GM21737 (cell line): ENCODE data around the gene TAS2R16.

Experiments
- ATAC-seq: cut with Tn5 transposase; IDR thresholded peaks from one replicate; pipeline ENCODE4 v1.9.1; 2021; ENCODE audit warnings: mild to moderate bottlenecking, moderate library complexity; ENCODE audit not compliant: unreplicated experiment

TAS2R16 gene, protein sequence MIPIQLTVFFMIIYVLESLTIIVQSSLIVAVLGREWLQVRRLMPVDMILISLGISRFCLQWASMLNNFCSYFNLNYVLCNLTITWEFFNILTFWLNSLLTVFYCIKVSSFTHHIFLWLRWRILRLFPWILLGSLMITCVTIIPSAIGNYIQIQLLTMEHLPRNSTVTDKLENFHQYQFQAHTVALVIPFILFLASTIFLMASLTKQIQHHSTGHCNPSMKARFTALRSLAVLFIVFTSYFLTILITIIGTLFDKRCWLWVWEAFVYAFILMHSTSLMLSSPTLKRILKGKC

DNA sequence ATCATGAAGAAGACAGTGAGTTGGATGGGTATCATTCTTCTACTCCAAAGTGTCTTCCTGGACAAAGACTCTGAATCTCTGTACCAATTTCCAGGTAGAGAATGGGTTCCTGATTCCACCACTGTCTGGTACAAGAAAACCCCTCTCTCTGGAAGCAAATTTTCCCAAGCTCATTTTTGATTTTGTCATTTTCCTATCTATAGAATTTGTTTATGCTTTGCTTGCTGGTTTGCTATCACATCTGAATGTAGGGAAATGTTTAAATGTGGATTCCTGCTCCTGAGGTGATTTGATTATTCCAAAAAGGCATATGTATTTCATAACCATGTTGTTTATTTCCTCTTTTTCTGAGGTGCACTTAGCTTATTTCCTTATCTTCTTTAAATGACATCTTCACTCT is at the start of gene TAS2R16:
Gene TAS2R16 (minus strand): TSS at position 101 of the 400 bp plus-strand sequence. CDS start 66 bp downstream, at position 35.
- ATAC-seq, result no peak

DNA sequence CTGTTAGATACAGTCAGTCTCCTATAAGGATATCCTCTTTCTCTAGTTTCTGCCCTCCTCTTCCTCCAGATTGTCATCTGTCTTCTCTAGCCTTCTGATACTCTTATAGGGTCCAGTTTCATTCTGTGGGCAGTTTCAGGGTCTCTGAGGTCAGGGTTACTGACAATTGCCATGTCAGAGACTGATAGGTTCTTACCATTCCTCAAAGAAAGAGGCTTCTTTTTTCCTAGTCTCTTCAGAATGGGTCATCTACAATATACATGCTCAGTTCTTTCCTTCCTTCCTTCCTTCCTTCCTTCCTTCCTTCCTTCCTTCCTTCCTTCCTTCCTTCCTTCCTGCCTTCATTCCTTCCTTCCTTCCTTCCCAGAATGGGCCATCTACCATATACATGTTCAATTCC is 48.1 kb upstream of the TAS2R16 start:
- ATAC-seq, result no peak

DNA sequence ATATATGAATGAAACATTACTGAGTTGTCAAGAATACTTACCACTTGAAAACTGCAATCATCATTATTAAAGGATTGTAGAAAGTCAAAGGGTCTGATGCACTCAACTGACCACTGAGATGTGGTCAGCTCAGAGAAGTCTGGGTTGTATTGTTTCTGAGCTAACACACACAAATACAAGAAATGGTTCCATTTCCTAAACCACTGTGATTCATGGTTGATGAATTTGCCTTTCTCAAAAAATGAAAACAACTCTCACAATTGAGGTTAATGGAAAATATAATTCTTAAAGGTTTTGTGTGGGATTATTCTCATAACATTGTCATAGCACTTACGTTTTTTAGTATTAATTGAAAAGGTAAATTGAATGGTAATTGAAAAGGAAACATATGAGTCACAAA is 45.6 kb upstream of the TAS2R16 start:
- ATAC-seq, result no peak

DNA sequence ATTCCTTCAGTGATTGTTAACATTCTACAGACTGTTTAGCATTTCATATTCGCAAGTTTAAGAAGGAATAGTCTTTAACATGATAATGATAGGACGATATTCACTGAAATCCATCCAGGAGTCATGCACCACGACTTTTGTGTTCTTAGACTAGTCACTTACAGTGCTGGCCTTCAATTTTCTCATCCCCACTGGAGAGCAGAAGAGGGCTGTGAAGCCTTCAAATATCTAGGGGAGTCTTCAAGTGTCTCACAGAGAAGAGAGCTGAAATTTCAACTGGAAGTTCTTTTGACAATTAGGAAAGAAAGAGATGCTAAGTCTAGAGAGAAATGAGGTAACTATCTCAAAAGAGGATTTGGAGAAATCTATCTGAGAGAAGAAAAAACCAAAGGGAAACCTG is 43.8 kb upstream of the TAS2R16 start:
- no peak for ATAC-seq

DNA sequence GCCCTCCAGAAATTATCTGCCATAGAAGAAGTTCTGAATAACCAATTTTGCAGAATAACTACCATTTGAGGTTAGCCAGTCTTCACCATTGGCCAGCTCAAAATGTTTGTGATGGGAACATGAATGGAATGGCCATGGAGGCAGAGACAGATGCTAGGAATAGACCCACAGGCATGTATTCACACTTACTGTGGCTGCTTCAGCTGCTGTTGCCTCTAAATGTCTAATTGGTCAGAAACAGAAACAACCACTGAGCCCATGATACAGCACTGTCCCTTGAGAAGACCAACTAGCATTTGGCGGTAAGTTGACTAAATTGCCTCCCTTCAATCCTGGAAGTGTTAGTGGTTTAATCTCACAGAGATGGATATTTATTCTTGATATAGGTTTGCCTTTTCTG is 38.6 kb upstream of the TAS2R16 start:
- ATAC-seq, result no peak

DNA sequence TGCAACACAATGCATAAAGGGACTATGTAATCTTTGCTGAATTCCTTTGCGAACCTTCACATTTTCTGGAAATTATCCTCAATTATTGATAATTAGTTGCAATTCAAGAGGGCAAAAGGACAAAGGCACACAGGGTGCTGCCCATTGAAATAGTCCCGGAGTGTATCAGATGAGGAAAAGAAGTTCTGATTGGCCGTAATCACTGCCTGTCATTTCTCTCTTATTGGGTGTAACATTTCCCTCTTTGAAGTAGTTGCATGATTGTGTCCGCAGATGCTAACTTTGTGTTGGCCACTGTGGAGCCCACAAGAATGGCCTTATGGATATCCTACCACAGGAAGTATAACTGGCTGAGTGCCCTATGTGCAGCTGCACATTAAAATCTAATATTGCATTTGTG is 35.1 kb upstream of the TAS2R16 start:
- ATAC-seq, result no peak

DNA sequence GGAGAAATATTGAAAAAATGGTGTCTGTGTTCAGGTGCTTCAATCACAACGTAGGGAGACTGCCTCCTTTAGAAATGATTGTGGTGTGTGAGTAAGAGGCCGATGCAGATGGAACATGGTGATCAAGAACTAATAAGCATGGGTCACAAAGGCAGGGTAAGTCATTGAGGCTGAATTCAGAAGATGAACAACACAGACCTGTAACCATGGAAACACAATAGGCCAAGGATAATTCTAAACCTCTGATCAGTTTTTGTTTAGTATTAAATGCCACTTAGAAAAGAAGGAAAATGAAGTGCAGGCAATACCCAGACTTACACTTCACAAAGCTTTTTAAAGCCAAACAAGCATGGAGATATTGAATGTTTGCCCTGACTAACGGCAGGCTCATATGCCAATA is 32.8 kb upstream of the TAS2R16 start:
- ATAC-seq, result no peak

DNA sequence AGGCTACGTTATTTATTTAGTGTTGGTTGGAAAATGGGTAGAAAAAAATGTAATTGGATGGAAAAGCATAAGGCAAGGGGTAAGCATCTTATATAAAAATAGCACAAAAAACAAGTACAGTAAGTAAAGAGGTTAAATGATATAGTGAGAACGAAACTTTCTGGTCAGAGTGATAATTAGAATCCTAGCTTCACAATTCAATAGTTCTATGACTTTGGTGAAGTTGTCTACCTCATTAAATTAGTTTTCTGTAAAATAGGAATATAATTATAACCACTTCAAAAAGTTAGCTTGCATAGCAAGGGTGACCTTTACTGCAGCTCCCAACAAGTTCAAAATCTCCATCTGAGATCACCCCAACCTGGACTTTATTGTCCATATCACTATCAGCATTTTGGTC is 30.8 kb upstream of the TAS2R16 start:
- ATAC-seq, result no peak

DNA sequence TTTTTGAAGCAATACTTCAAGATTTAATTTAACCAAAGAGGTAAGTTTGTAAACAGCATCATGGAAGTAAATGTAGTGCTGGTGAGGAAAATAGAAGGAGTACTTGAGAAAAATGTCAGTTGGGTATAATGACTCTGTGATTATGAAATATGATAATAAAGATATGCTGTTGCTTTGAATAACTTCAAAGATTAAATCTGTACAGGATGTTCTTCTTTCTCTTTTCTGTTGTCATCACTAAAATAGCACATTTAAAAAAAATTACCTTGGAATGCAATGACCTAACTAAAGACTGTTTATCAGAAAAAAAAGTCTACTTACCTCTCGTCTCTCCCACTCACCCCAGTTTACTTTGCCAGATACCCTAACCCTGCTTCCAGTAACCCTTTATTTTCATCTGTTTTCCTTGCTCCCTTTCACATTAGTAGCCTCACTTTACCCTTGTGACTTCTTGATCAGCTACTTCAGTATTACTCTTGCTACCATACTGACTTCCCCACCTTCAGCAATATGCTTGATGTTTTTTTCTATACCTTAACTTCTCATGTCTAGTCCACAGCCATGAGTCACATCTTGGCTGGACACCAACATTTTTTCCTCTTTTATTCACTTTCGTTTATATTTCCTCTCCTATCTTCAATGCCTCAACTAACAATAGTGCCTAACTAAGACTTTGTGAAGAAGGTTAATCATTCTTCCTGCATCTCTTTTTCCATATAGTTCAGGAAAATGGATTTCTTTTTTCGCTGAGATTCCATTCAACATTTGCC is 29.7 kb upstream of the TAS2R16 start:
- no peak for ATAC-seq

DNA sequence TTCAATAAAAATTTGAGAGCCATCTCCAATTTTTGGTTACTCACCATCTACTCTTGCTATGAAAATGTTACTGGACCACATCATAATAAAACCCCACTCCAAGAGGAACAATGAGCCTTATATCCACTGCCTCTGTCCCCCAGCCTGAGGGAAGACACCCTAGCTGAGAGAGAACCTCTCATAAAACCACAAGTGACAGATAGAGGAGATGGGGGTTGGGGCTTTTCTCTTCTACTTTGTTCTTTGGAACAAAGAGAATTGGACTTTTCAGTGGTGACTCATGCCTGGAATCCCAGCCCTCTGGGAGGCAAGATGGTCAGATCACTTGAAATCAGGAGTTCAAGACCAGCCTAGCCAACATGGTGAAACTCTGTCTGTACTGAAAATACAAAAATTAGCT is 27.6 kb upstream of the TAS2R16 start:
- ATAC-seq, result no peak

DNA sequence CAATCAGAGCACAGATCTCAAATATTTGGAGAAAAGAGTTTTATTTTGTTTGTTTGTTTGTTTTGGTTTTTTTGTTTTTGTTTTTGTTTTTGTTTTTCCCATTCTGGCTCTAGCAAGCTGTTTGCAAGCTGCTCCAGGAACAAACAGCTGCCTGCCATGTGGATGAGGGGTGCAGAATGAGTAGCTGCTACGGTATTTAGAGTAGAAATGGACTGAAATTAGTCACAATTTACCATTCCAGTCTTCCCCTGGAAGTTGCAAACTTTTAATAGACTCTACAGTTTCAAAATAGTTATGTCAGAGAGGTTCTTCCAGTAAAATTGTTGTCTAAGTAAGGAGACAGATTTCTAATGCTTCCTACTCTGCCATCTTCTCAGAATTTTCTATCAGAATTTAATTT is 27.1 kb upstream of the TAS2R16 start:
- no peak for ATAC-seq

DNA sequence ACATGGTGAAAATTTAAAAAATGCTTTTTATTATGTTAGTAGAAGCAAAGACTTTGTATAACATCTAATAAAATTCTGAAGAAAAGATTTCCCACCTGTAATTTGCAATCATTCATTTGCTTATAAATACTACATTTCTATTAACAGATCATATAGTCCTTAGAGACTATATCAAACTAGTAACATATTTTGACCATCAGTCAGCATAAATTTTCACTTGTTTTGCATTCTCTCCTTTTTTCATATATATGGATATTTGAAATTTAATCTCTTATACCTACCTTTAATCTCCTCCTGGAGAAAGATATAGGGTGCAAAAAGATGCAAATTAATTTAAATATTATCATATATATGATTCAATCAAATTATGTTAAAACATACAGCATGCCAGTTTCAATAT is 16.9 kb upstream of the TAS2R16 start:
- ATAC-seq, result no peak

DNA sequence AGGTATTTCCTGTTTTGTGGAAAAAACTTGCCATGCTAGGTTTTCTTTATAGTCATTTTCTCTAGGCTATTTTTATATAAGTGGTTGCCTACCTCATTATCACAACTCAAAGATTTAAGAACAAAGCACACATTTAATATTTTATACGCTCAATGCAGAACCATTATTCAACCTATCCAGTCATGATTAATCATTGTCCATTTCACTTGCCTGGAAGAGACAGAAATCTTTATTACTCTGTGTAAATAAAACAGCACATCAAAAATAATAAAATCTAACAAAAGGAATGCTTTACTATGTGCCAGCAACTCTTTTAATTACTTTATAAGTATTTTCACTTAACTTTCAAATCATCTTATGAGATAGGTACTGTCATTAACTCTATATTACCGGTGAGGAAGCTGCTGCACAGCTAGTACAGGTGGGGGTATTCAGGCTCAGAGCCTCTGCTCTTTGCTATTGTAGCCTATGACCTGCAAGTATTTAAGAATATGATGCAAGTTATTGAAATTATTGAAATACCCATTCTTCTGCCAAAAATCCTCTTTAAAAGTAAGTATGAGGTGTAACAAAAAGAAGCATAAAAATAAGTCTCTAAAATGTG is 16.4 kb upstream of the TAS2R16 start:
- ATAC-seq, result no peak

DNA sequence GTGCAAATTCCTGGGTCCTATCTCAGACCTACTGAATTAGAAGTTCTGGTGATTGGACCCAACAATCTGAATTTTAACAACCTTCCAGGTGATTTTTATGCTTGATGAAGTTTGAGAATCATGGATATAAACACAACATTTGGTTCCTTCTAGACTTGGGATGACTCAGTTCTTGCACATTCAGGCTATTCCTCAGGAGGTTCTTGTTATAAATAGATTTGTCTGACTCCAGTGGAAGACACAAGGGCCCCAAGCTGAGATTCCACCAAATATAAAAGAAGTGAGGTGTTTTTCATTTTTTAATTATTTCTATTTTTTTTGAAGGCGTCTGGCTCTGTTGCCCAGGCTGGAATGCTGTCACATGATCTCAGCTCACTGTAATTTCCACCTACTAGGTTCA is 9.4 kb upstream of the TAS2R16 start:
- ATAC-seq, result no peak

DNA sequence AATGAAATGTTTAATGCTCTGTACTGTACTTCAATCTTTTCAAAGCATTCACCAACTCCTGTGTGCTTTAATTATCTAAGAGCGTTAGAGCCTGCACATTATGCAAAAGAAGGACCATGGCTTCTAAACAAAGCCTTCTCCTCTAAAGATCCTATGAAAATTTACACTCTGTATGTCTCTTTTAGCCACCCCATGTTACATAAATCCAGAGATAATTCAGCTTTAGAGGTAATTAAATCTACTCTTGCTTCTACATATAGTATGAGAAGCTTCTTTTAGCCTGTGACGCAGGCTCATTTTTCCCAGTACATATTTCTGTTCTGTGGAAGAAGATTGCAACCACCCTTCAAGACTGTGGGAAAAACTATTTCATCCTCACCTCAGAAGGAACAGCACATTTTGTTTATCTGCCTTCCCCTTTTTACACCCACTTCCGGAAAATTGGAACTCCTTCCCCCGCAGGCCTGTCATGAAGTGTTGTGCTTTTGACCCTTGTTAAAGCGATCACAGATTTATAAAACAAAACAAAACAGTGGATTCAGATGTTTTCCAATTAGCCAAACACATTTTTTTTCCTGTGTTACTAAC is 8.1 kb upstream of the TAS2R16 start:
- ATAC-seq, result no peak

DNA sequence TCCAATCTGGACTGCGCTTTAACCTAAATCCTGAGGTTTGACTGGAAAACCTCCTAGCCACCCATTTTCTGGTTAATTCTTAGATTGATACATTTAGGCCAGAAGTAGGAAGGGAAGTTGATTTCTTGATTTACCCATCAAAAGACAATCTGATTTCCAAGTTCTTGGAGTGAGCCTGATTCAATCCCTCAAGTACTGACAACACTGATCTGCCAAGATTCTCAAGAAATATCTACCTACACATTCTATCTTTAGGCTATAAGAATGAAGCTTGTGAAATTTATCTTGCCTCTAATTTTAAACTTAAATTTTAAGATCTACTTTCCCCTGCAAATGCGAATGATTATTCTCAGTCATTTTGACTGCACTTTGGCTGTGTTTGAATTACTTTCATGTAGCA is 5.9 kb downstream of the TAS2R16 start:
- ATAC-seq, result no peak

DNA sequence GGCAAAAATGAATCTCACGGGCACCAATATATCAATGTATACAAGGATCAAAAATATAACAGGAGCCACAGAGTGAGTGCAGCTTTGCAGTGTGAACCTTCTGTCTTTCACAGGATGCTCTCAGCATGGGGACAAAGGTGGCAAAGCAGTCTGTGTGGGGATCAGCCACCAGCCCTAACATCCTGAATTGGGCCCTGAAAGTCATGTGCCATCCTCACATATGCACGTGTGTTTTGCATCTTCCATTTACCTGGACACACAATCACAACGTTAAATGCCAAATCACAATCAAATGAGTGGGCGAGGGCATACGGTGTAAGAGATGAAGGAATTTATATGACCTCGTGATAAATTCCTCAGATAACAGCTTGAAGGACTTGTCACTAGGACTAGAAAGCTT is 6.5 kb downstream of the TAS2R16 start:
- no peak for ATAC-seq

DNA sequence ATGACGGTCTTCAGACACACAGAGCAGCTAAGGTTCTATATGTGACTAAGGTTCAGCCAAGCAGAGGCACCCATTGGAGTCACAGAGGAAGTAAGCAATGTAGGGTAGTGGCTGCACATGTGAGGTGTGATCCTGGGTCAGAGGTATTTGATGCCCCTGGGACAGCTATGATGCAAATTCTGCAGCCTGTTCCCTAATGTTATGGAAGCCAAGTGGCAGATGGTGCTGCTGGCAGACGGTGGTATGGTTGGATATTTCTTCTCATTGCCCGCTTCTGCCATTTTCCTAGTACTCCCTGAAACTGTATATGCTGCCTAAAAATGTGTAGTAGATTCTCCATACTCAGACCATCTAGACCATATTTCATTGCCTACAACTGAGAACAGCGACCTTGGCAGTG is 7.2 kb downstream of the TAS2R16 start:
- ATAC-seq, result no peak

DNA sequence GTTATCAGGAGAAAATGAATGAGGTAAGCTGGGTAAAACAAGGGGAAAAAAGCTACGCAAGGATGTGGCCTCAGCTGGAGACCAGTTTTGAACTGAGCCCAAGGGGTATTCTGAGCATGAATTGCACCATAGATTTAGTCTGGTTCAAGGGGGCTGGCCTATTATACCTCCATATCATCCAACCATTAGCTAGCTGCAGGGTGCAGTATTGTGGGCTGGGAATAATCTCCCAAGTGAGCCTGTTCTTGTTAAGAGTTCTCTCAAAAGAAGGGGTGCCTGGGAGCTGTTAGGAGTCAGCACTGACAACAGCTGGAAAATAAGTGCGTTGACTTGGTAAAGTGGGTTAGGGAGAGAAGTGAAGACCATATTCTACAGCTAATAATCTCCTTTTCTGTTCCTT is 8.0 kb downstream of the TAS2R16 start:
- ATAC-seq, result no peak

DNA sequence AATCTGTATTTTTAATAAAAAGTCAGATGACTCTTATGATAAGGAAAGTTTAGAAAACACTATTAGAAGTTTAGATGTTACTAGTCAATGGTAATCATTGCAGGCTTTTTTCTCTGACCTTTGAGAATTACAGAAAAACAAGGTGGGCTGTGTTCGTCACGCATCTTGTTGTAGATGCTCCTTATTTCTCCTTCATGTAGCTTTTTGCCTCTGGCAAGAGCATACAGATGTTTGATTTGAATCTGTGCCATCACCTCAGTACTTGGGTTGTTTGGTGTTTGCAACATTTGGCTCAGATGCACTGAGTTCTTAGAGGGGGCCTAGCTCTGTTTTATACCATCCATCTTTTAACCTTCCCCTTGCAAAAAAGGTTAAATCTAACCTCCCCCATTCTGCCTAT is 11.5 kb downstream of the TAS2R16 start:
- no peak for ATAC-seq

DNA sequence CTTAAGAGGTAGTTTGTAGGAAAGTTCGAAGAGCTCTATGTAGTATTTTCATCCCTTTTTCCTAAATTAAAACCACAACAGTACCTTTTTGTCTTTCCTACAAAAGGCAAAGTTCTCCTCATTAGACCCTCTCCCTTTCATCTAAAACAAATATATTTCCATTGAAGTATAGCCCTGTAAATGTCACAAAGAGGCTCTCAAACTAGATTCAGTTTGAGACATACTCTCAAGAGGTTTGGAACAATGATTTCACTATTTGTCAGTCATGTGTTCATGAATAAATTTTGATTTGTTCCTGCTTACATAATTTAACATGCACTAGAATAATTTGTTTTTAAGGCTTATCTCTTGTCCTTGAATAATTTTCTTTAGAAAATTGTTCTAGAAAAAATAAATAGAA is 12.2 kb downstream of the TAS2R16 start:
- no peak for ATAC-seq

DNA sequence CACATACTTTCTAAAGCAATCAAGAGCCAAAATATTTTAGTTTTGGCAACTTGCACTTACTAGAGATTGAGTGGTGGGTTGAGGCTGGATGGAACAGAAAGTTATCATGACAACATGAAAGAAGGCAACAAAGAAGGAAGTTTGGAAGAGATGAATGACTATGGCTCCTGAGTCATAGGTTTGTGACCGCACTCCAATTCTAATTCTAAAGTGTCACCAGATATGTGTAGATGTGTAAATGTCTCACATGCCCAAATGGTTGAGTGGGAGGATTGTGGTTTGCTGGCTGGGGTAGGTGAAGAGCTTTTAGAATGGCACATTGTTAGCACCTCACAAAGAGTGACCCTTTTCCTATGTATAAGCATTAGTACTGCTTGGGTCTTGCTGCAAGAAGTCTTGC is 20.2 kb downstream of the TAS2R16 start:
- ATAC-seq, result no peak
